ENCODE results near the gene DDX24. TPM values are rescaled to one million over a fixed set of nuclear protein-coding genes. Genes with fewer than 3 reads are reported as not detected.

The DDX24 gene
- total and polyA plus RNA-seq, 8 donors = 39.1 to 236 (median 69.9) TPM

DNA sequence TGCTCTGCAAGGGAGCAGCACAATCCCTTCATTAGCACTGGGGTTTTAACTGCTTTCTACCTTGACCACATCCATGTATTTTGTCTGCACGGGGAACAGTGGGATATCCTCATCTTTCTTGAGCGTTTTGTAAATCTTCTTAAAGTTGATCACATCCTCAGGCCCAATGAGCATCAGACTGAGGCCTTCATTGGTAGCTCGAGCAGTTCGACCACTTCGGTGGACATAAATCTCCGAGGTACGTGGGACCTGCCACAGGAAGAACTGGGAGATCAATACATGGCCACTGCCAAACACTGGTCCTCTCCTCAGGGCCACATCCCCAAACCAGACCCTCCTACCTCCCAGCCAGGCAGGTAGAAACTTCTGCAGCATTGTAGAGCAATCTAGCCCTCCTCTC is 26.1 kb downstream of the DDX24 start:
- no peak for DNase-seq
- H3K36me3 ChIP-seq = peaks cover 82 to 100% (median 100%) of the 10 kb centered on the region in 4 donors
- no peaks in the 10 kb centered on the region for H3K27me3 ChIP-seq
- H3K27ac ChIP-seq = no peak overlapping the region
- H3K4me1 ChIP-seq = peaks cover 0 to 43% (median 26%) of the 10 kb centered on the region in 4 donors
- 94 to 97% (median 95%) methylated on average over 7 of the region's 7 CpGs for WGBS, 5 donors
- intact Hi-C loops (cut with DNase I; ENCODE audit: low total_unique reads) = no loop called here
- no peak for TF ChIP-seq POLR2A (IDR thresholded peaks at IDR 0.05)
- no peak for TF ChIP-seq EP300 (IDR thresholded peaks at IDR 0.05)
- TF ChIP-seq POLR2AphosphoS5 (IDR thresholded peaks at IDR 0.05) = no peak
- TF ChIP-seq, protein P1, sequence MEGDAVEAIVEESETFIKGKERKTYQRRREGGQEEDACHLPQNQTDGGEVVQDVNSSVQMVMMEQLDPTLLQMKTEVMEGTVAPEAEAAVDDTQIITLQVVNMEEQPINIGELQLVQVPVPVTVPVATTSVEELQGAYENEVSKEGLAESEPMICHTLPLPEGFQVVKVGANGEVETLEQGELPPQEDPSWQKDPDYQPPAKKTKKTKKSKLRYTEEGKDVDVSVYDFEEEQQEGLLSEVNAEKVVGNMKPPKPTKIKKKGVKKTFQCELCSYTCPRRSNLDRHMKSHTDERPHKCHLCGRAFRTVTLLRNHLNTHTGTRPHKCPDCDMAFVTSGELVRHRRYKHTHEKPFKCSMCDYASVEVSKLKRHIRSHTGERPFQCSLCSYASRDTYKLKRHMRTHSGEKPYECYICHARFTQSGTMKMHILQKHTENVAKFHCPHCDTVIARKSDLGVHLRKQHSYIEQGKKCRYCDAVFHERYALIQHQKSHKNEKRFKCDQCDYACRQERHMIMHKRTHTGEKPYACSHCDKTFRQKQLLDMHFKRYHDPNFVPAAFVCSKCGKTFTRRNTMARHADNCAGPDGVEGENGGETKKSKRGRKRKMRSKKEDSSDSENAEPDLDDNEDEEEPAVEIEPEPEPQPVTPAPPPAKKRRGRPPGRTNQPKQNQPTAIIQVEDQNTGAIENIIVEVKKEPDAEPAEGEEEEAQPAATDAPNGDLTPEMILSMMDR (IDR thresholded peaks at IDR 0.05) = no peak
- H3K4me3 ChIP-seq = no peak overlapping the region
- H3K9me3 ChIP-seq = no peaks in the 10 kb centered on the region

DNA sequence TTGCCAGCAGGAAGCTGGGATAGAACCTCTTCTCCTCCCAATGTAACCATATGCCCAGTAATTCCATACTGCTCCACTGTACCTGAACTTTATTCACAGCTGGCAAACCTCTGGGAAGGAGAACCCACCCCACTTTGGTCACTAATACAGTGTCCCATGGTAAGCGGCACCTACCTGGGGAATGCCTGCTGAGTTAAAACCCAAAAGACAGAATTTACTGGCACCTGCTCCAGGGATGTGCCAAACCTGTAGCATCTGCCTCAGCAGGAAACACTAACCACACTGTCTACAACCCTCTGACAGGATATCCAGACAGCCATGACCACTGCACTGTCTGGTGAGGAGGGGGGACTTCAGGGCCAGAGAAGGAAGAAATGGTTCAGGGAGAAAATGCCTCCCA is 26.6 kb downstream of the DDX24 start:
- H3K9me3 ChIP-seq = no peaks in the 10 kb centered on the region
- 90 to 100% (median 96%) methylated on average over 1 of the region's 1 CpG for WGBS, 5 donors
- peaks cover 83 to 100% (median 100%) of the 10 kb centered on the region in 4 donors for H3K36me3 ChIP-seq
- no peaks in the 10 kb centered on the region for H3K27me3 ChIP-seq
- DNase-seq = no peak
- no peak overlapping the region for H3K27ac ChIP-seq
- intact Hi-C loops (cut with DNase I; ENCODE audit: low total_unique reads) = no loop called here
- H3K4me3 ChIP-seq = no peak overlapping the region
- TF ChIP-seq, protein P1 (IDR thresholded peaks at IDR 0.05) = no peak
- TF ChIP-seq POLR2A (IDR thresholded peaks at IDR 0.05) = no peak
- TF ChIP-seq EP300 (IDR thresholded peaks at IDR 0.05) = no peak
- no peak for TF ChIP-seq POLR2AphosphoS5 (IDR thresholded peaks at IDR 0.05)
- peaks cover 0 to 45% (median 21%) of the 10 kb centered on the region in 4 donors for H3K4me1 ChIP-seq

DNA sequence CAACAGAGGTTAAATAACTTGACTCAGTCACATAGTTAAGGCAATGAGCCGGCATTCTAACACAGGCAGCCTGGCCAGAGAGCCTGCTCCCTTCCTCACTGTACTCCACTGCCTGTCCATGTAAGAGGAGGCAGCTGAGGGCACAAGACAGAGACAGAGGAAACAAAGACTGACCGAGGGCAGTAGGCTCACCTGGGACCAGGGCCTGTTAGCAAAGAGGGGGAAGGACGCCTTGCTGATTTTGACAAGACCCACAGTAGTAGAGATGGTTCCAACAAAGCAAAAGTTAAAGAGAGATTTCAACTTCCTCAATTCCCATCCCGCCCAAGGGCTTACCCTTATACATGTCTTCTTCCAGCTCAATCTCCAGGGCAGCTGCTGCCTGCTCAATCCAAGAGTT is 28.3 kb downstream of the DDX24 start:
- no peak for DNase-seq
- no peaks in the 10 kb centered on the region for H3K27me3 ChIP-seq
- peaks cover 87 to 100% (median 100%) of the 10 kb centered on the region in 4 donors for H3K36me3 ChIP-seq
- no peak overlapping the region for H3K27ac ChIP-seq
- intact Hi-C loops (cut with DNase I; ENCODE audit: low total_unique reads) = no loop called here
- H3K4me3 ChIP-seq = no peak overlapping the region
- TF ChIP-seq, protein P1 (IDR thresholded peaks at IDR 0.05) = no peak
- WGBS, 5 donors = 91 to 97% (median 92%) methylated on average over 4 of the region's 4 CpGs
- peaks cover 0 to 38% (median 6%) of the 10 kb centered on the region in 4 donors for H3K4me1 ChIP-seq
- H3K9me3 ChIP-seq = no peaks in the 10 kb centered on the region

DNA sequence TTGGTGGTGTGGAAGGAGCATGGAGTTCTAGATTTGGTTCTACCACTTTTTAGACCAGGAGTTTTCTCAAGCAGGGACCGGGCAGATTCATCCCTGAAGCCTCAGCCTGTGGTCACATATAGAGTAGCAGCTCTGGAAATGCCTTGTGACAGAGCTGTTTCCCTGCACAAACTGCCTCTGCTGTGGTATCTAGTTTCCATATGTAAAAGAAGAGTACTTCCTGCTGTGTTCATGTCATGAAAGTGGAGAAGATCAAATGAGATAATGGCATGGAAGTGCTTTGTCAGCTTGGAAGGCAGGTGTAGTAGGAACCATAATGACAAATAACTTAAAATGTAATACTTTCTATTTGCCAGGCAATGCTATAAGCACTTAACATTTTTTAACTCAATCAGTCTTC is 28.8 kb downstream of the DDX24 start:
- intact Hi-C loops (cut with DNase I; ENCODE audit: low total_unique reads) = no loop called here
- WGBS, 5 donors = 67 to 100% (median 91%) methylated on average over 1 of the region's 1 CpG

More for the DNA sequence above, 28.8 kb downstream of the DDX24 start:
- Histone ChIP-seq H3K27ac (no peak overlapping the region), H3K9me3 (no peaks in the 10 kb centered on the region), H3K4me3 (no peak overlapping the region), H3K36me3 (peaks cover 88 to 100% (median 100%) of the 10 kb centered on the region in 4 donors), H3K27me3 (no peaks in the 10 kb centered on the region), H3K4me1 (peaks cover 0 to 33% (median 6%) of the 10 kb centered on the region in 4 donors)
- DNase-seq = no peak
- TF ChIP-seq EP300 (IDR thresholded peaks at IDR 0.05) = no peak
- no peak for TF ChIP-seq POLR2A (IDR thresholded peaks at IDR 0.05)
- TF ChIP-seq POLR2AphosphoS5 (IDR thresholded peaks at IDR 0.05) = no peak
- TF ChIP-seq, protein P1 (IDR thresholded peaks at IDR 0.05) = no peak
